Heart left ventricle (tissue), 13 donors: Measurements from ENCODE around the gene SBK3.

Experiments used
- CTCF ChIP-seq, 12 donors: fragments of 200-600 bp; sonication (generic) in 4 of 12; IDR thresholded peaks; one replicate each; pipeline versions ENCODE4 v1.5.0 to v1.8.0; 2018 to 2022; ENCODE audit warnings: antibody characterized with exemption in 12 of 12, mild to moderate bottlenecking in 5 of 12
- POLR2A ChIP-seq, 2 donors: fragments of 450-650 bp; IDR thresholded peaks; one replicate each; pipeline ENCODE4 v1.6.1; 2017; ENCODE audit warnings: antibody characterized with exemption in 2 of 2, mild to moderate bottlenecking in 2 of 2, moderate library complexity in 2 of 2
- donor health status: ischemic (EF 13 %, LVEDD 7.1; RV severe dilation, severe dysfunction).
- donor health status: DM: no; HTN: yes; CAD: no.
- donor health status: DM: no; HTN: no; CAD: no.
- donor health status: ischemic (EF 25% LVEDD 6.9; RV normal size, moderate dysfunction).
- donor health status: ischemic (EF 25% LVEDD 5.7; RV mildly dilated, moderate dysfunction).
- donor health status: ischemic (EF 35%, LVEDD 5.7; RV mildly dilated, moderate dysfunction).
- donor health status: nonischemic (EF 11% LVEDD 7.7; RV severe dilation, severe dysfunction).
- donor health status: DM: yes; HTN: yes; CAD: no.
- donor health status: PGD.
- donor health status: ischemic (EF 29% LVEDD 5.4; RV normal size, mild dysfunction).
- donor health status: nonischemic (EF 23%, LVEDD 6.1; RV moderate dilation, normal function).

GRCh38 chr19:55581823-55582223 lies 36.5 kb upstream of the SBK3 start:
- TF ChIP-seq POLR2A (IDR thresholded peaks at IDR 0.05) (no peak), CTCF (IDR thresholded peaks at IDR 0.05) (no peak)
